GM18909 (cell line): ENCODE measurements around the gene PITPNM1.

ENCODE experiments used
- ATAC-seq: cut with Tn5 transposase; IDR thresholded peaks from one replicate; pipeline ENCODE4 v1.9.1; 2021; ENCODE audit warnings: mild to moderate bottlenecking; ENCODE audit not compliant: unreplicated experiment, poor library complexity

PITPNM1 gene

GRCh38 chr11:67449116-67449844, 55.9 kb downstream of the PITPNM1 start:
- no peak for ATAC-seq

DNA sequence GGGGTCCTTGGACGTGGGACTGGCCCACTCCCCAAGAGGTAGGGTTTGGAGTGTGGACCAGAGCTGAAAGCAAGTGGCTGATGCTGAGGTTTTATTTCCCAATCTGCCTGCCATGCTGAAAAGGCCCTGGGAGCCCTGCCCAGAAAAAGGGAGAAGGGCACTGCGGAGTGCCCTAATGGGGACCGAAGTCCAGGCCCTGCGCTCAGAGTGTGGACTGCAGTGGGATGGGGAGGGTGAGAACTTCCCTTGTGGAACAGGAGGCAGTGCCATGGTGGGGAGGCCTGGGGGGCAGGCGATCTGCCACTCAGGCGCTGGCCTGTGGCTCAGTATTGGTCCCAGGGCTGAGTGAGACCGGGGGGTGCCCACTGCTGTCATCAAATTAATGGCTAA, 56.9 kb downstream of the PITPNM1 start:
- ATAC-seq = no peak

DNA sequence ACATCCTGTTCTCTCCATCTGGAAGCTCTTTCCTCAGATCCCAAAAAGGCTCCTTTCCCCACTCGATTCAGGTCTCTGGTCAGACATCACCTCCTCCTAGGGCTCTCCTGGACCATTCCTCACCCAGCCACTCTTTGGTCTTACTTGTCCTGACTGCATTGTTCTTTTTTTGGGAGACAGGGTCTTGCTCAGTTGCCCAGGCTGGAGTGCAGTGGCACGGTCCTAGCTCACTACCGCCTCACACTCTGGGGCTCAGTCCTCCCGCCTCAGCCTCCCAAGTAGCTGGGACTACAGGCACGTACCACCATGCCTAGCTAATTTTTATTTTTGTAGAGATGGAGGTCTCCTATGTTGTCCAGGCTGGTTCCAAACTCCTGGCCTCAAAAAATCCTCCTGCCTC, 59.6 kb downstream of the PITPNM1 start:
- no peak for ATAC-seq

- ATAC-seq = no peak
These were observed 62.4 kb downstream of the PITPNM1 start for GRCh38 chr11:67442504-67443404.
